ENCODE results near the gene PRKCB.

Gene PRKCB

GRCh38 chr16:23945243-23945642 is 109.5 kb downstream of the PRKCB start:
- DNase-seq: no peak

- DNase-seq: no peak
Measured at GRCh38 chr16:23947838-23948237, 112.1 kb downstream of the PRKCB start.

GRCh38 chr16:23948949-23949411 is 113.2 kb downstream of the PRKCB start:
- DNase-seq: no peak

DNA sequence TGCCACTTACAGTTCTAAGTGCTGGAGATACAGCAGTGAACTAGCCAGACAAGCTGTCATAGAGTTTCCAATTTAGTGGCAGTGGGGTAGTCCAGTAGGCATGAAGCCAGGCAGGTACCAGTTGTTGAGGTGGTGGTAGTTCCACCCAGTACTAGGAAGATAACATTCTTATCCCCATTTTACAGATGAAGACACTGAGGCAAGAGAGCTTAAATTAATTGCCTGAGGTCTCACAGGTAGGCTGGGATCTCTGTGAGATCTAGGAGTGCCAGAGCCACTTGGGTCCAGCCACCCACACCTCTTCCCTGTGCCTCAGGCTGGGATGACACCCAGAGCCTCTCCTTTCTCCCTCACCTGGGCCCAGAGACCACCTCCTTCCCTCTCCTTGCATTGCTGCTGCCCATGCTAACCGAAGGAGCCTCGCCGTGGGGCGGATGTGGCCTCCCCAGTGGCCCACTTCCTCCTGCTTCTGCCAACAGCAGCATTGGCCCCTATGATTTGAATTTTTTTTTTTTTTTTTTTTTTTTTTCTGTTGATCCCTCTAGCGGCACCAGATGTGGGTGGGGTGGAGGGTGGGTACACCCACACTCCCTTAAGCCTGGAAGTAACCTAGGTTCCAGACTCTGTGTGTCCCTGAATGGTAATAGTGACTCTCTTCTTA is 114.0 kb downstream of the PRKCB start:
- peak; percentile 70 for DNase-seq

GRCh38 chr16:23950291-23950894 is 114.6 kb downstream of the PRKCB start:
- no peak for DNase-seq

GRCh38 chr16:23950898-23951297 is 115.1 kb downstream of the PRKCB start:
- DNase-seq: no peak

DNA sequence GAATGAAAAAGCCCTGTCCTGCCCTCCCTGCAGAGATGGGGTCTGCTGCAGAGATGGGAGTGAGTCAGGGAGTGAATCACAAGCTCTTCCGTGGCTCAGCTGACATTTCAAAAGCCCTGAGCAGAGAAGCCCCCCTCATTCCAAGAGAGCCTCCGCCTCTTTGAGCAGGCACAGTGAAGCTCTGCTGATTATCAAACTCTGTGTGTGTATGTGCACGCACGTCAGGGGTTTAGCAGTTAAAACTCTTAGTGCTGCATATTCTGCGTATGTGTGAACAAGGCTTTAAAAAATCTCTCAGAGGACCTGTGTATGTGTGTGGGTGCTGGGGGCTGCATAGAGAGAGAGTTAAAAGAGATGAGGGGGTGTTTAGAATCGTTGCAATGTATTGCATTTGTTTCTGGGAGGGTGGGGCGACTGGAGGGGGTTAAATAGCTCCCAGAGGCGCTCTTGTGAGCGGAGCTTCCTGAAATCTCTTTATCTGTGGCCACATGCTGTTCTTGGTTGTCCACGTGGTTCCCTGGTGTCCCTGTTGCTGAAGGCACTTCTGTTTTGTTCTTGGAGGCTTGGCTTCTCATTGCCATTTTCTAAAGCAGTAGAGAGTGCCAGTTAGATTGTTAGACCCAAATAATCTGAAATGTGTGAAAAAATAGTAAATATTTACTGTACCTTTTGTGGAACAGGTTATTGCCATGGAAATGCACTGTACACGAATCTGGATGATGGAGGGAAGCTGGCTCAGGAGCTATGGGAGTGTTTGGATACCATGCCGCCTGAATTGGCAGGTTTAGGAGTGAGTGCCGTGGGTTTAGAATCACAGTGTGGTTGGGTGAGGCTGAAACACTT is 116.6 kb downstream of the PRKCB start:
- peak; percentile 78 for DNase-seq

DNA sequence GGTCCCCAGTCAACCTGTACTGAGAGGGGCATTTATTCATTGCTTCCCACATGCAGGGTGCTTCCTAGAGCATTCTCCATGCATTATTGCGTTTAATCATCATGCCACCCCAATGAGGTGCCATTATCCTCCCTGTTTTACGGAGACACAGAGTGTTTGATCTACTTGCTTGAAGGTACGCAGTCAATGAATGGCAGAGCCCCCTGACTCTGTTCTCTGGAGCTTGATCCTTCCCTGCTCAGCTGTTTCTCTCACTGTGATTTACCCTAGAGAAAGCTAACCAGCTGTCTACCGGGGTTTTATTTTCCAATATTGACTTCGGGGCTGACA is 117.2 kb downstream of the PRKCB start:
- DNase-seq: no peak

GRCh38 chr16:23953476-23953875 is 117.7 kb downstream of the PRKCB start:
- DNase-seq: no peak

- DNase-seq: no peak
Measured at GRCh38 chr16:23955088-23955487, 119.3 kb downstream of the PRKCB start.

DNA sequence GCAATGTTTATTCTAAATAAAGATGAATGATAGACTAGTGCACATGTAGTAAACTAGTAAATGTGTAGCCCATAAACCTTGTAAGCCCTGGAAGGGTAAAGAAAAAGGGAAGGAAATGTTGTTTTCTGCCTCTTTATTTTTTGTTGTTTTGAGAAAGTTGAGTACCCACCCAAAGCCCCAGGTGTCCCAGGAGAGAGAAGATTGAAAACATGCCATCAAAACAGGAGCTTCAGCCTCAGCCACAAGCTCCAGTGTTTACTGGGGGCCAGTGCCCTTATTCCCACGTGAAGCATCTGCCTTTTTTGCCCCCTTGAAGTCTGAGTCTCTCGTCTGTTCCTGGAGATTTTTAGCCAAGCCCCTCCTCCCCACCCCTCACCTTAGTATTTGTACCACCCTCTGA is 121.5 kb downstream of the PRKCB start:
- DNase-seq: no peak

GRCh38 chr16:23959072-23959751 is 123.4 kb downstream of the PRKCB start:
- no peak for DNase-seq

DNA sequence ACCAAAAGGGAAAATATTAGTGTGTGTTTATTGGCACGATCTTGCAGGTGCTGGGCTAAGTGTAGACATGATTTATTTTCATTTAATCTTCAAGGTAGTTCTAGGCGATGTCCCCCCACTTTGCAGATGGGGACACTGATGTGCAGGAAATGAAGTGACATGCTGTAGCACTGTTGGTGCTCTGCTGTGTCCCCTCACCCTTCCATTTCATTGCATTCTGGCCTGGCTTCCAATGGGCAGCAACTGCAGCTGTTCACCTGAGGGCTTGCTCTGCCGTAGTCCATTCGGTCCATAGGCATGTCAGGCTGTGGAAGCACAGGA is 123.9 kb downstream of the PRKCB start:
- DNase-seq: no peak

DNA sequence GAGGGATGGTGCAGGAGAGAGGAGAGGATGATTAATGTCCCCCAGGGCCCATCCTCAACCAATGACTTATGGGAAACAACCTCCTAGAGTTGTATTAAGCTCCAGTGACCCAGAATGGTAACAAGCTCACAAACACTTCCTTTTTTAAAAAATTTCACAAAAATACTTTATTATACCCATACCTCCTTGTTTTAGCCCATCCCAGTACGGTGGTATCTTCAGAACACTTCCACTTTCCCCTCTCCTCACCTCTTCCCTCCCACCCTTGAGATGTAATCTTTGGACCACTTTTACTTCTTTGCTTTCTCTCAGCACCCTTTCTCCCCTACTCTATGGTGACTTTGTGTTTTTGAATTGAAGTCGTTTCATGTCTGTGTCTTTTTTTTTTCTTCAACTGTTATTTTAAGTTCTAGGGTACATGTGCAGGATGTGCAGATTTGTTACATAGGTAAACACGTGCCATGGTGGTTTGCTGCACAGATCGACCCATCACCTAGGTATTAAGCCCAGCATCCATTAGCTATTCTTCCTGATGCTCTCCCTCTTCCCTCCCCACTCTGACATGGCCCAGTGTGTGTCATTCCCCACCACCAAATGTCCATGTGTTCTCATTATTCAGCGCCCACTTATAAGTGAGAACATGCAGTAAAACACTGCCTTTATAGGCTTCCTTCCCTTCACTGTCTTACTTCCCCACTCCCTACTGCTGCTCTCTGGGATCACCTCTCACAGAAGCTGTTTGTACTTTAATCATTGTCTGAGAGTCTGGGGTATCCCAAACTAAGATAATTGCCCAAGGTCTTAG is 124.5 kb downstream of the PRKCB start:
- DNase-seq: no peak

- no peak for DNase-seq
Measured at GRCh38 chr16:23962001-23962400, 126.2 kb downstream of the PRKCB start.

- no peak for DNase-seq
Measured at GRCh38 chr16:23964136-23964535, 128.4 kb downstream of the PRKCB start.

DNA sequence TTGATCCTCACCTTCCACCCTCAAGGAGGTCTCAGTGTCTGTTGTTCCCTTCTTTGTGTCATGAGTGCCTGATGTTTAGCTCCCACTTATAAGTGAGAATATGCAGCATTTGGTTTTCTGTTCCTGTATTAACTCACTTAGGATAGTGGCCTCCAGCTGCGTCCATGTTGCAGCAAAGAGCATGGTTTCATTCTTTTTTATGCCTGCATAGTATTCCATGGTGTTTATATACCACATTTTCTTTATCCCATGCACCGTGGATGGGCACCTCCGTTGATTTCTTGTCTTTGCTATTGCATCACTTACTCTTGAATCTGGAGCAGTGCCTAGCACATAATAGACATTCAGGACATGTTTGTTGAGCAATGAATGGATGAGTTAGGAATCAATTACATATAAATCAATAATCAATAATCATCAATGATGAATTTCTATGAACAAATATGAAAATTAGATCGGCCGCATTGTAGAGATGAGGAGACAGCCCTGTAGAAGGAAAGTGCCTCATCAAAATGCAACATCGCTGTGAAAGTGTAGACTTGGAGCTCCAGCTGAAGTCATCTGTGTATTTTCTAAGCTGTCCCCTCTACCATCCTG is 129.5 kb downstream of the PRKCB start:
- DNase-seq: no peak

DNA sequence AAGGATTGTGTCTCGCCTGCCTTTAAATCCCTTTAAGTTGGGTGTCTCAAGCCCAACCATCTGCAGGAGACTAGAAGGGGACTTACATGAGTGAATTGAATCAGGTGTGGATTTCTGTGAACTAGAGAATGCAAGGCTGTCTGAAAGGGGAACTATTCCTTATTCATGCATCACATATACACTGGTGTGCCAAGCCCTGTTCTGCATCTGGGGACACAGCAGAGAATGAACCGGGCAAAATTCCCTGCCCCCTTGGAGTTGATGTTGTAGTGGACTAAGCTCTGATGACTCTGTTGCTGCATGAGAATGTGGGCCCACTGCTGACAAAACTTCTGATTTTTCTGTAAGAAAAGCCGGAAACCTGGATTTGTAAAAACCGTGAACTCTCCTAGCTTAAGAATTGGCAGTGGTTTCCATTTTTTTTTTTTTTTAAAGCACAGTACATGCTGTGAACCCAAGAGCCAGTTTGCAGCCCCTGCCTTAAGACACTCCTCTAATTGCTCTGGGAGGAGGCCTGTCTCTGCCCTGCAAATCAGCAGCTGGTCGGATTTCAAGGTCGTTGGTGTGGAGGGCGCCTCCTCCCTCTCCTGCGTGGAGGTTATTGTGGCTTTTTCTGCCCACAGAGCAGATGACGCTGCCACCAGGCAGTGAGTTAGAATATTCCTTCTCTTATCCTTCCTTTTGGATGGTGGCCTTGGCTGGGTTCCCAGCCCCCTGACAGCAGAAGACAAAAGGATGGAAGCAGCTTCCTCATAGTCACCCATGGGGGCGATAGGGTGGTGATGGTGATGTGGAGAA is 131.0 kb downstream of the PRKCB start:
- peak; percentile 53 for DNase-seq

- DNase-seq: no peak
Measured at GRCh38 chr16:23967775-23968174, 132.0 kb downstream of the PRKCB start.

GRCh38 chr16:23968176-23968575 is 132.4 kb downstream of the PRKCB start:
- no peak for DNase-seq

DNA sequence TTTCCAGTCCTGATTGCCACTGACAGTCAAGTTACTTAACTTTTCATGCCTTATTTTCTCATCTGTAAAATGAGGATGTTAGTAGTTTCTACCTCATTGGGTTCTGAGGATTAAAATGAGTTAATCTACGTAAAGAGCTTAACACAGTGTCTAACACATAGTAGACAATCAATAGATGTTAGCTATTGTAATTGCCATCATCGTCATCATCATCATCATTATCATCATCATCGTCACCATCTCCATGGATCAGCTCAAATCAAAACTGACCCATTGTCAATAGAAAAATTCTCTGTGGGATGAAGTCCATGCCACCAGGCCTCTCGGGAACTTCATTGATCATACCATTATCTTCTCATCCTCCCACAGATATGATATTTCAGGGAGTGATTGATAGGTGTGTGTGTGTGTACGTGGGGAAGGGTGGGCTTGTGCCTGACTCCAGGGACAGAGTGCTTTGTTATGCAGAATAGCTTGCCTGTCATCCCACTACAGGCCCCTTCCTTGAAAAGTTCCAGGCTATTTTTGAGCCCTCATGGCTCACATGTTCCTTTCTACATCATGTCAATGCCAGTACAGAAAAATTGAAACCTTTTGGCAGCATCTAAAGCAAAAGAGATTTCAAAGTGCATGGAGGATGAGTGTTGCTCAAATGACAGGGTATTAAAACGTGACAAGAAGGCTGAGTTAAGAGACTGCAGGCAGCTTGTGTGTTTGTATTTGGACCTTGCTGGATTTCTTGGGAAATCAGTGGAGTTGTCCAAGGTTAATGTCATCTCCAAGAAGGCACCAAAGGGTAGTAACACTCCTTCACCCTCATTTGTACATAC is 133.9 kb downstream of the PRKCB start:
- DNase-seq: no peak
